Smooth muscle cell (in vitro differentiated cells): ENCODE measurements around the gene ERCC6L2. TPM values are rescaled to one million over a fixed set of nuclear protein-coding genes. Genes with fewer than 3 reads are reported as not detected.

ENCODE experiments used
- DNase-seq: peaks from one replicate; lab custom pipeline; 2025; ENCODE audit not compliant: unreplicated experiment; lab: John Stamatoyannopoulos, UW
- H2AFZ ChIP-seq: fragments of 200-600 bp; sonication (generic); 2 replicates; pipeline ENCODE4 v1.6.0; 2016; ENCODE audit warnings: antibody characterized with exemption, low read depth, mild to moderate bottlenecking
- H3F3A ChIP-seq: fragments of 200-600 bp; sonication (generic); 2 replicates; pipeline ENCODE4 v1.6.0; 2017; ENCODE audit warnings: antibody characterized with exemption, low read depth
- H3K27ac ChIP-seq: fragments of 200-600 bp; sonication (generic); 2 replicates; pipeline ENCODE4 v1.5.1; 2016; ENCODE audit warnings: low read depth, mild to moderate bottlenecking
- H3K27me3 ChIP-seq: fragments of 200-600 bp; sonication (generic); 2 replicates; pipeline ENCODE4 v1.6.1; 2016; ENCODE audit warnings: low read depth, mild to moderate bottlenecking
- H3K36me3 ChIP-seq: fragments of 200-600 bp; sonication (generic); 2 replicates; pipeline ENCODE4 v1.5.1; 2016; ENCODE audit warnings: low read depth
- H3K4me1 ChIP-seq: fragments of 200-600 bp; sonication (generic); 2 replicates; pipeline ENCODE4 v1.5.1; 2016; ENCODE audit warnings: low read depth
- H3K4me2 ChIP-seq: fragments of 200-600 bp; sonication (generic); 2 replicates; pipeline ENCODE4 v1.6.0; 2016; ENCODE audit warnings: mild to moderate bottlenecking
- H3K4me3 ChIP-seq: fragments of 200-600 bp; sonication (generic); 2 replicates; pipeline ENCODE4 v1.5.1; 2016; ENCODE audit warnings: mild to moderate bottlenecking
- H3K79me2 ChIP-seq: fragments of 200-600 bp; sonication (generic); 2 replicates; pipeline ENCODE4 v1.6.0; 2016; ENCODE audit warnings: low read depth, mild to moderate bottlenecking
- H3K9ac ChIP-seq: fragments of 200-600 bp; sonication (generic); 2 replicates; pipeline ENCODE4 v1.6.0; 2016; ENCODE audit warnings: low read depth
- H3K9me3 ChIP-seq: fragments of 200-600 bp; sonication (generic); replicated peaks from 2 replicates; pipeline ENCODE4 v1.5.1; 2016; ENCODE audit warnings: low read depth
- H4K20me1 ChIP-seq: fragments of 200-600 bp; sonication (generic); 2 replicates; pipeline ENCODE4 v1.6.0; 2016; ENCODE audit warnings: low read depth
- WGBS: methylation state at CpG from one replicate; pipeline ENCODE4 v1.1.7; 2016; ENCODE audit warnings: low lambda C conversion rate; 5-methylcytosine and 5-hydroxymethylcytosine counted together
- polyA plus RNA-seq: library from polyadenylated mRNA; unstranded; fragments of >200 nt; fragmentation: Nextera tagmentation; extraction: Ambion mirVana; gene quantifications from 2 replicates; pipeline ENCODE4 v1.2.1, GENCODE V29; 2016
- total RNA-seq: library from RNA; depleted of rRNA; stranded (reverse); fragments of >200 nt; gene quantifications from 2 replicates; pipeline ENCODE4 v1.2.3, GENCODE V29; 2014
- TF ChIP-seq, protein P1 (sequence below): fragments of 200-600 bp; sonication (generic); IDR thresholded peaks from 2 replicates; pipeline ENCODE4 v1.5.1; 2017; ENCODE audit warnings: borderline replicate concordance, mild to moderate bottlenecking, antibody characterized with exemption; ENCODE audit not compliant: insufficient read depth, poor library complexity, severe bottlenecking

The ERCC6L2 gene
- total and polyA plus RNA-seq, 2 experiments from 2014 or later, result 9.6 to 39.4 TPM

GRCh38 chr9:95831810-95832209, 43.7 kb upstream of the ERCC6L2 start:
- no peaks in the 10 kb centered on the region for H3K36me3 ChIP-seq
- no peak overlapping the region for H3K9ac ChIP-seq
- TF ChIP-seq, protein P1, sequence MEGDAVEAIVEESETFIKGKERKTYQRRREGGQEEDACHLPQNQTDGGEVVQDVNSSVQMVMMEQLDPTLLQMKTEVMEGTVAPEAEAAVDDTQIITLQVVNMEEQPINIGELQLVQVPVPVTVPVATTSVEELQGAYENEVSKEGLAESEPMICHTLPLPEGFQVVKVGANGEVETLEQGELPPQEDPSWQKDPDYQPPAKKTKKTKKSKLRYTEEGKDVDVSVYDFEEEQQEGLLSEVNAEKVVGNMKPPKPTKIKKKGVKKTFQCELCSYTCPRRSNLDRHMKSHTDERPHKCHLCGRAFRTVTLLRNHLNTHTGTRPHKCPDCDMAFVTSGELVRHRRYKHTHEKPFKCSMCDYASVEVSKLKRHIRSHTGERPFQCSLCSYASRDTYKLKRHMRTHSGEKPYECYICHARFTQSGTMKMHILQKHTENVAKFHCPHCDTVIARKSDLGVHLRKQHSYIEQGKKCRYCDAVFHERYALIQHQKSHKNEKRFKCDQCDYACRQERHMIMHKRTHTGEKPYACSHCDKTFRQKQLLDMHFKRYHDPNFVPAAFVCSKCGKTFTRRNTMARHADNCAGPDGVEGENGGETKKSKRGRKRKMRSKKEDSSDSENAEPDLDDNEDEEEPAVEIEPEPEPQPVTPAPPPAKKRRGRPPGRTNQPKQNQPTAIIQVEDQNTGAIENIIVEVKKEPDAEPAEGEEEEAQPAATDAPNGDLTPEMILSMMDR, result no peak
- peaks cover 11% of the 10 kb centered on the region for H3K27me3 ChIP-seq
- H3K9me3 ChIP-seq, result no peaks in the 10 kb centered on the region
- H2AFZ ChIP-seq, result no peak overlapping the region
- H3K79me2 ChIP-seq, result no peaks in the 10 kb centered on the region
- H4K20me1 ChIP-seq, result no peaks in the 10 kb centered on the region
- no peak overlapping the region for H3K27ac ChIP-seq
- DNase-seq, result no peak
- no peak overlapping the region for H3K4me3 ChIP-seq
- no peak overlapping the region for H3K4me2 ChIP-seq
- peaks cover 5% of the 10 kb centered on the region for H3K4me1 ChIP-seq
- H3F3A ChIP-seq, result peaks cover 18% of the 10 kb centered on the region

DNA sequence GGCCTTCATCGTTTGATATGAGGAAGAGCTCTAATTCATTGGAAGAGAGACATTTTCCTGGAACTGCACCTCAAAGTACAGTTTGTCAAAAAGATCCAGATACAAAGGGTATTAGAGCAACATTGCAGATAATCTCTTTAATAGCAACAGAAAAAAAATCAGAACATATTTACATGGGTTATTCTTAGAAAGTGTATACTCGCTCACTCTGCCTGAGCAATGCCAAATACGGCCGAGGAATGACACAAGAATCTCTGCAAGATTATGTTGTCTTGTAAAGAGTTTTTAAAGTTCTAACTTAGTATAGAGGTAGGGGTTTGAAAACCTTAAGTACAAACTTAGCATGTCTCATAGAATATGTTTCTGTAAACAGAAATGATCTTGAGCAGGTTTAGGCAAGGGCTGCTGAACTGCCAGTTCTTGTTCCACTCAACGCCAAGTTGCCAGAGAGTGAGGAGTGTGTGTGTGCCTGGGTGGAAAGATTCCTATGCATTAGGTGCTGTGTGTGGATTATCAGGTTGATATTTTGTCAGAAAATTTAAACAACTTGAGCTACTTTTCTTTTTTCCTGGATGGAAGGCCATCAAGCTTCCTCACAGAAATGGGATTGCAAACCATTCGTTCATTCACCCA, 41.8 kb upstream of the ERCC6L2 start:
- Histone ChIP-seq H3K36me3 (no peaks in the 10 kb centered on the region), H4K20me1 (no peaks in the 10 kb centered on the region), H3K4me1 (peaks cover 5% of the 10 kb centered on the region), H3K4me3 (no peak overlapping the region), H3K27me3 (peaks cover 4% of the 10 kb centered on the region), H3K4me2 (peak overlapping the region; percentile 10), H3K9me3 (no peaks in the 10 kb centered on the region), H3F3A (peaks cover 18% of the 10 kb centered on the region), H3K79me2 (no peaks in the 10 kb centered on the region), H3K27ac (peak overlapping the region; percentile 57), H3K9ac (no peak overlapping the region), H2AFZ (no peak overlapping the region)
- 60% methylated on average over 6 of the region's 6 CpGs for WGBS
- TF ChIP-seq, protein P1, result no peak
- no peak for DNase-seq

- H3K4me3 ChIP-seq, result no peak overlapping the region
- peak overlapping the region; percentile 57 for H3K27ac ChIP-seq
- H2AFZ ChIP-seq, result no peak overlapping the region
- no peaks in the 10 kb centered on the region for H3K27me3 ChIP-seq
- WGBS, result 14% methylated on average over 3 of the region's 3 CpGs
- peaks cover 18% of the 10 kb centered on the region for H3F3A ChIP-seq
- no peaks in the 10 kb centered on the region for H4K20me1 ChIP-seq
- TF ChIP-seq, protein P1, result no peak
- H3K9ac ChIP-seq, result no peak overlapping the region
- DNase-seq, result no peak
- H3K4me1 ChIP-seq, result peaks cover 5% of the 10 kb centered on the region
- H3K4me2 ChIP-seq, result peak overlapping the region; percentile 35
- no peaks in the 10 kb centered on the region for H3K79me2 ChIP-seq
- H3K36me3 ChIP-seq, result no peaks in the 10 kb centered on the region
- H3K9me3 ChIP-seq, result no peaks in the 10 kb centered on the region
These were observed 41.1 kb upstream of the ERCC6L2 start for GRCh38 chr9:95834281-95834907.

GRCh38 chr9:95835393-95835792, 40.1 kb upstream of the ERCC6L2 start:
- Histone ChIP-seq H3K4me3 (no peak overlapping the region), H3K36me3 (no peaks in the 10 kb centered on the region), H3K4me2 (peak overlapping the region; percentile 51), H3K4me1 (peaks cover 5% of the 10 kb centered on the region), H3K9me3 (no peaks in the 10 kb centered on the region), H4K20me1 (no peaks in the 10 kb centered on the region), H3K79me2 (no peaks in the 10 kb centered on the region), H3K27ac (peak overlapping the region; percentile 57), H3F3A (peaks cover 18% of the 10 kb centered on the region), H3K27me3 (no peaks in the 10 kb centered on the region), H2AFZ (no peak overlapping the region), H3K9ac (no peak overlapping the region)
- DNase-seq, result no peak
- TF ChIP-seq, protein P1, result no peak
- WGBS, result 66% methylated on average over 2 of the region's 2 CpGs
